Hematopoietic multipotent progenitor cell treated with erythropoietin and hydrocortisone succinate and interleukin-3 and kit ligand, for 15 days (in vitro differentiated cells): ENCODE results near the gene REN.

Source experiments
- DNase-seq: peaks from one replicate; pipeline ENCODE4 v3.0.0-alpha.2; 2015; ENCODE audit warnings: low spot score

The REN gene

GRCh38 chr1:204108312-204109141, 57.6 kb downstream of the REN start:
- no peak for DNase-seq

GRCh38 chr1:204107892-204108291, 58.2 kb downstream of the REN start:
- DNase-seq, result no peak

- DNase-seq, result no peak
These were observed 59.3 kb downstream of the REN start for GRCh38 chr1:204106825-204107224.

- no peak for DNase-seq
These were observed 61.0 kb downstream of the REN start for GRCh38 chr1:204105131-204105515.
